Immature natural killer cell (primary cell): ENCODE measurements around the gene MED12L. TPM values are rescaled to one million over a fixed set of nuclear protein-coding genes. Genes with fewer than 3 reads are reported as not detected.

Source experiments
- DNase-seq, 3 donors: peaks; one replicate each; pipeline ENCODE4 v3.0.0; 2022; ENCODE audit warnings: mixed read lengths in 1 of 3
- H3K27ac Mint-ChIP-seq, 6 donors: one replicate each; pipeline ENCODE4 v1.8.0; 2020; ENCODE audit warnings: mixed read lengths in 6 of 6, mild to moderate bottlenecking in 5 of 6, inconsistent platforms in 4 of 6, moderate library complexity in 3 of 6
- H3K27me3 Mint-ChIP-seq, 3 donors: one replicate each; pipeline ENCODE4 v1.8.0; 2020 to 2021; ENCODE audit warnings: low read depth in 3 of 3, mild to moderate bottlenecking in 3 of 3, mixed read lengths in 3 of 3, moderate library complexity in 3 of 3, inconsistent platforms in 1 of 3
- H3K36me3 Mint-ChIP-seq, 3 donors: one replicate each; pipeline ENCODE4 v1.8.0; 2020; ENCODE audit warnings: mixed read lengths in 3 of 3, inconsistent platforms in 2 of 3, mild to moderate bottlenecking in 2 of 3
- H3K4me1 Mint-ChIP-seq, 2 donors: one replicate each; pipeline ENCODE4 v1.8.0; 2020; ENCODE audit warnings: inconsistent platforms in 2 of 2, mild to moderate bottlenecking in 2 of 2, mixed read lengths in 2 of 2, moderate library complexity in 1 of 2
- H3K4me3 Mint-ChIP-seq, 5 donors: one replicate each; pipeline ENCODE4 v1.8.0; 2020; ENCODE audit warnings: mild to moderate bottlenecking in 5 of 5, mixed read lengths in 5 of 5, inconsistent platforms in 3 of 5, moderate library complexity in 3 of 5
- H3K9me3 Mint-ChIP-seq, 6 donors: one replicate each; pipeline ENCODE4 v1.8.0; 2020; ENCODE audit warnings: mild to moderate bottlenecking in 6 of 6, mixed read lengths in 6 of 6, inconsistent platforms in 4 of 6, moderate library complexity in 3 of 6
- polyA plus RNA-seq, 3 donors: library from polyadenylated mRNA; unstranded; fragments of 300-500 nt; fragmentation: Illumina TruSeq; gene quantifications; one replicate each; pipeline ENCODE4 v1.2.3, GENCODE V29; 2021

Gene MED12L
- polyA plus RNA-seq, 3 donors from 2014 or later, result 0.18 TPM; not detected in 2

DNA sequence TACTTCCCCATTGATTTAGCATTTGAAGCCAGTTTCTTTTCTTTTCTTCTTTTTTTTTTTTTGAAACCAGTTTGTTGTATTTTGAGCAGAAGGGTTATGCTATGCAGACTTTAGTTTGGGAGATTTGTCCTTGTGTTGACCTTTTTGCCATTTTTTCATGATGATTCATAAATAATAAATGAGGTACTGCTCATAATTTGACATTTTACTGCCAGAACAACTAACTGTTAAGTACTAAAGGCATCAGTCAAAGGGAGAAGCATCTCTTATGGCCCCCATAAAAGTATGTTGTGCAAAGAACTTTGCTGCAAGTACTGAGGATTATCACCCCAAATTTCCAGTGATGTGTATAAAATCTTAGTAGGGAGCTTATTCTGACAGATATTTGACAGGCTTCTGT is 232.8 kb downstream of the MED12L start:
- no peak for DNase-seq
- H3K4me1 Mint-ChIP-seq, result no peaks in the 10 kb centered on the region
- H3K27ac Mint-ChIP-seq, result no peak overlapping the region
- no peaks in the 10 kb centered on the region for H3K36me3 Mint-ChIP-seq
- no peak overlapping the region for H3K4me3 Mint-ChIP-seq
- peaks cover 0 to 1% (median 0%) of the 10 kb centered on the region in 3 donors for H3K27me3 Mint-ChIP-seq
- H3K9me3 Mint-ChIP-seq, result no peaks in the 10 kb centered on the region

- no peaks in the 10 kb centered on the region for H3K4me1 Mint-ChIP-seq
- no peak for DNase-seq
- no peak overlapping the region for H3K4me3 Mint-ChIP-seq
- peaks cover 0 to 3% (median 0%) of the 10 kb centered on the region in 3 donors for H3K27me3 Mint-ChIP-seq
- H3K9me3 Mint-ChIP-seq, result no peaks in the 10 kb centered on the region
- H3K36me3 Mint-ChIP-seq, result no peaks in the 10 kb centered on the region
- H3K27ac Mint-ChIP-seq, result no peak overlapping the region
These were observed 233.5 kb downstream of the MED12L start for GRCh38 chr3:151318991-151319390.

DNA sequence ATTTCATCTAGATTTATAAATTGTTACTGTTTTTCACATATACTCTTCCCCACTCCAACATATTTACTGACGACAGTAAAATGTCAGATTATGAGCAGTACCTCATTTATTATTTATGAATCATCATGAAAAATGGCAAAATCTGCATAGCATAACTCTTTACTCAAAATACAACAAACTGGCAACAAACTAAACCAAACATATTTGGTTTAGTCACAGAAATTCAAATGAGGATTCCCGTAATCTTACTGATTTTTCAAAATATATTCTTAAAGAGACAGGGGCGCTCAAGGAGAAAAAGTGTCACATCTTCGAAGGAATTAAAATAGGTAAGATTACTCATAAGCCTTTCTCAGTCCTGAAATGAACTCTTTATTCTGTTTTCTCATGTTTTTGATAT is 234.2 kb downstream of the MED12L start:
- no peak for DNase-seq
- Mint-ChIP-seq H3K27me3 (peaks cover 0 to 3% (median 0%) of the 10 kb centered on the region in 3 donors), H3K36me3 (no peaks in the 10 kb centered on the region), H3K27ac (no peak overlapping the region), H3K4me1 (no peaks in the 10 kb centered on the region), H3K9me3 (no peaks in the 10 kb centered on the region), H3K4me3 (no peak overlapping the region)

GRCh38 chr3:151320131-151320530 is 234.7 kb downstream of the MED12L start:
- no peak for DNase-seq
- Mint-ChIP-seq H3K27me3 (peaks cover 0 to 3% (median under 1%) of the 10 kb centered on the region in 3 donors), H3K36me3 (no peaks in the 10 kb centered on the region), H3K27ac (no peak overlapping the region), H3K4me3 (no peak overlapping the region), H3K4me1 (no peaks in the 10 kb centered on the region), H3K9me3 (no peaks in the 10 kb centered on the region)

DNA sequence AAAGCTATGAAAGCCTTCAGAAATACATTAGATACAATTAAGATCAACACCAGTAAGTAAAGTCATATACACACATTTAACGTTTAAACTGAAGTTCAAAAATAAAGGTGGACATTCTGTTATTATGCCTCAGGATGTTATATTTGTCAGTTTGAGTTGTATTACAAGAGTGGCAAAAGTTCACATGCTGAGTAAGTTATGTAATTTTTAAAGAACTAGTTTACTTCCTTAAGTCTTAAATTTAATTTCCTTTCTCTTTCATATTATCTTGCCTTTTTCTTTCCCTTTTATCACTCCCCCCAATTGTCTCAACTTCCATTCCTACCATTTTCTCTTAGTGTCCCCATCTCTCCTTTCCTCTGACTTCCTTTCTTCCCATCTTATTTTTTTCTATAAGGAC is 236.1 kb downstream of the MED12L start:
- Mint-ChIP-seq H3K9me3 (no peaks in the 10 kb centered on the region), H3K36me3 (no peaks in the 10 kb centered on the region), H3K4me1 (no peaks in the 10 kb centered on the region), H3K27me3 (peaks cover 0 to 5% (median 2%) of the 10 kb centered on the region in 3 donors), H3K27ac (no peak overlapping the region), H3K4me3 (no peak overlapping the region)
- no peak for DNase-seq

GRCh38 chr3:151322511-151322910 is 237.0 kb downstream of the MED12L start:
- H3K36me3 Mint-ChIP-seq, result no peaks in the 10 kb centered on the region
- H3K4me1 Mint-ChIP-seq, result peaks cover 2 to 4% of the 10 kb centered on the region in 2 donors
- H3K27me3 Mint-ChIP-seq, result peaks cover 0 to 5% (median 2%) of the 10 kb centered on the region in 3 donors
- DNase-seq, result no peak
- H3K4me3 Mint-ChIP-seq, result no peak overlapping the region
- no peak overlapping the region for H3K27ac Mint-ChIP-seq
- no peaks in the 10 kb centered on the region for H3K9me3 Mint-ChIP-seq

DNA sequence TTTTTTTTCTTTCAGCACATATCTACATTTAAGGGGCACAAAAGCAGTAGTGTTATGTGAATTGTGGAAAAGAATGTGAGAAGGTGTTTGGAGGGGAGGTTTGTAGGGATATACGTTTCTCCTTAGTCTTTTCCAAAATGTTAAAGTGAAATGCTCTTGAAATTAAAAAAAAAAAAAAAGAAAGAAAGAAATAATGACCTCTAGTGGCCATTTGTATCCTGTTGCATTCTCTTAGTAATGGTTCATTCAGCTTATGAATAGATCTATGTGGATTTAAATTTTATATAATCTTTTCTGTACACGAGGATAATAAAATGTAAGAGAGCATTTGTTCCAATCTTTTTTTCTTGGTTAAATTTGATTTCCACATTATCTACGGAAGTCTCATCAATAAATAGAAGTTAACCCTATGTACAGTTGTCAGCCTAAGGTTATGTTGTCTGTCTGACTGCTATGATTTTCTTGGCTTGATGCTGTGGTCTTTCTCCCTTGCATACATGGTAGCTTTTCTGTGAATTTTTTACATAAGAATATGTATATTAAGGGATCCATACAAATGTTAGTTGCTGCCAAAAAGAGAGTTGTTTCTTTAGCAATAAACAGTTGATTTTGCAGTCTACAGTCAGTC is 242.2 kb downstream of the MED12L start:
- H3K27ac Mint-ChIP-seq, result peak overlapping the region in 3 of 6 donors; percentile 69 to 79 (median 78)
- H3K9me3 Mint-ChIP-seq, result no peaks in the 10 kb centered on the region
- peak in 2 of 3 donors; percentile 8 to 10 for DNase-seq
- H3K4me1 Mint-ChIP-seq, result peaks cover 16 to 28% of the 10 kb centered on the region in 2 donors
- peak overlapping the region in 3 of 5 donors; percentile 36 to 64 (median 64) for H3K4me3 Mint-ChIP-seq
- no peaks in the 10 kb centered on the region for H3K36me3 Mint-ChIP-seq
- H3K27me3 Mint-ChIP-seq, result peaks cover 2 to 5% (median 2%) of the 10 kb centered on the region in 3 donors

GRCh38 chr3:151328298-151328995 is 243.0 kb downstream of the MED12L start:
- Mint-ChIP-seq H3K36me3 (no peaks in the 10 kb centered on the region), H3K27me3 (peaks cover 2 to 5% (median 2%) of the 10 kb centered on the region in 3 donors), H3K9me3 (no peaks in the 10 kb centered on the region), H3K4me1 (peaks cover 19 to 34% of the 10 kb centered on the region in 2 donors), H3K27ac (peak overlapping the region; percentile 64 to 79 (median 74)), H3K4me3 (peak overlapping the region; percentile 36 to 80 (median 64))
- DNase-seq, result peak; percentile 68 to 73 (median 69)

DNA sequence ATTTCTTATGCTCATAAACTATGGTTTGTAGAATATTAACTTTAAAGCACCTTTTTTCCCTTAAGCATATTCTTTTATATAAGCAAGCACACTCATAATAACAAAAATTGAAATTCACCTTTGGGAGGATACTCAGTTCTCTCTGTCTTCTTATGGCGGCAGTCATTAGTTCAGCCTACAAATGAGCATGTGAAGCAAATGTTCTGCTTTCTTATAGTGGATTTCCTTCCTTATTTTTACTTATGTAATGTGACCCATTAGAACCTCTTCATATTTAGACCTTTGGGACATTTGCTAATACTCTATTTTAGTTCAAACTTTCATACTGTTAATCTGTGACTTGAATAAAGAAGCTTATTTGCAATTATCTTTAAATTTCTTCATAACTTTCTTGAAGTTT is 243.9 kb downstream of the MED12L start, which contains the start of gene P2RY13:
TSS of gene P2RY13 (minus strand) at position 187 of the 400 bp plus-strand sequence. CDS start at position 166, 21 bp downstream.
- Mint-ChIP-seq H3K36me3 (no peaks in the 10 kb centered on the region), H3K4me1 (peaks cover 19 to 34% of the 10 kb centered on the region in 2 donors), H3K9me3 (no peaks in the 10 kb centered on the region), H3K4me3 (peak within 1 kb of the TSS; percentile 36 to 80 (median 64)), H3K27ac (peak within 1 kb of the TSS; percentile 64 to 79 (median 74)), H3K27me3 (peaks cover 0 to 5% (median 2%) of the 10 kb centered on the region in 3 donors)
- no peak for DNase-seq

GRCh38 chr3:151330379-151330778 is 244.9 kb downstream of the MED12L start:
- Mint-ChIP-seq H3K27ac (peak overlapping the region in 1 of 6 donors; percentile 78), H3K4me3 (no peak overlapping the region), H3K9me3 (no peaks in the 10 kb centered on the region), H3K36me3 (no peaks in the 10 kb centered on the region), H3K4me1 (peaks cover 19 to 34% of the 10 kb centered on the region in 2 donors), H3K27me3 (peaks cover 0 to 6% (median 2%) of the 10 kb centered on the region in 3 donors)
- DNase-seq, result no peak

DNA sequence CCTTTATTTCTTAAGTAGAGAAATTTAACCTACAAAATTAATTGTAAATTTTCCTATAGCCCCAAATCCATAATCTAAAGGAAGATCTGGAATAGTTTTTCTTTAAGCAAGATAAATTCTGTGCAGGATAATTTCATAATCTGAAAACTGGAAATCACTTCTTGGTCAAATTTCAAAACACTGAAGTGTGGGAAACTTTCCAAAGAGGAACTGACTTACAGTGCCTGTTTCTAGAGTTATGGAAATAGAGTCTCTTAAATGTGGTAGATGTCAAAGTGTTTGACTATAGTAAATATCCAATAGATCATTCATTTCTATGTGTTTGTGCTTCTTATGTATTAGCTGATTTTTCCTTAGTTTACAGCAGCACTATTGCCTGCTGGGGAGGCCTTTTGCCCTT is 245.4 kb downstream of the MED12L start:
- no peak overlapping the region for H3K27ac Mint-ChIP-seq
- no peaks in the 10 kb centered on the region for H3K36me3 Mint-ChIP-seq
- DNase-seq, result no peak
- H3K4me1 Mint-ChIP-seq, result peaks cover 19 to 34% of the 10 kb centered on the region in 2 donors
- H3K4me3 Mint-ChIP-seq, result no peak overlapping the region
- peaks cover 0 to 4% (median 2%) of the 10 kb centered on the region in 3 donors for H3K27me3 Mint-ChIP-seq
- no peaks in the 10 kb centered on the region for H3K9me3 Mint-ChIP-seq

DNA sequence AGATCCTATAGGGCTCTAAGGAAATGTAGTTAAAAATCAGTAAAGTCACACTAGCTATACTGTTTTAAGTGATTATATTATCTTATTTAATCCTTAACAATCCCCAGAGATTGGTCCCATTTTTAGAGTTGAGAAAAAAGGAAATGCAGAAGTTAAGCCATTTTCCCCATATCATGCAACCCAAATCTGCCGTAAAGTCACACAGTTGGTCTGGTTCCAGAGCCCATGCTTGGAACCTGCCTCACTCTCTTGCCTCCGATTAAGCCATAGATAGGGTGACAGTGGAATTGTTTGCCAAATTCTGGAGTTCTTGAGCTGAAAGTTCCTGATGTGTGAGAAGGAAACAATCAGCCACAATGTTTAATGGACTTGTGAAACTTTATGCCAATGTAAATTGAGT is 246.2 kb downstream of the MED12L start:
- H3K9me3 Mint-ChIP-seq, result no peaks in the 10 kb centered on the region
- peaks cover 0 to 4% (median 2%) of the 10 kb centered on the region in 3 donors for H3K27me3 Mint-ChIP-seq
- H3K27ac Mint-ChIP-seq, result peak overlapping the region in 1 of 6 donors; percentile 66
- H3K36me3 Mint-ChIP-seq, result no peaks in the 10 kb centered on the region
- peaks cover 19 to 34% of the 10 kb centered on the region in 2 donors for H3K4me1 Mint-ChIP-seq
- H3K4me3 Mint-ChIP-seq, result no peak overlapping the region
- DNase-seq, result no peak

DNA sequence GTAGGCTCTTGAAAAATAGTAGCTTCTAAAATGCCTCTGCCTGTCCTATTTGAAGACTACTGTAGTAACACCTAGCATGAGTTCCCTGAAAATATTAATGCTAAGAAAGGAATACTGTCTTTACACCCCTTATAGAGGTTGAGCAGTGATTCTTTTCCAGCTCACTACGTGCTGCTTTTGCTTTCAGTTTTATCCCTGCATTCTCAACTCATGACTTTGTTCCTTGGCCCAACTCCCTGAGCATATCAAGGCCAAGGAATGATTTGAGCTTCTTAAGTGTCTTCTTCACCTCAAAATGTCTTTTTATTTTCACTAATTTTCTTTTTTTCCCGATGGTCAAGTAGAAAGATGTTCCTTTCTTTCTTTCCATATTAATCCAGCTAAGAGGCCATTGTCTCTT is 260.4 kb downstream of the MED12L start:
- Mint-ChIP-seq H3K4me1 (peaks cover 20 to 31% of the 10 kb centered on the region in 2 donors), H3K4me3 (peak overlapping the region; percentile 0 to 60 (median 55)), H3K36me3 (no peaks in the 10 kb centered on the region), H3K27ac (peak overlapping the region in 3 of 6 donors; percentile 56 to 67 (median 67)), H3K9me3 (no peaks in the 10 kb centered on the region), H3K27me3 (peaks cover 2 to 9% (median 6%) of the 10 kb centered on the region in 3 donors)
- DNase-seq, result peak in 1 of 3 donors; percentile 8

DNA sequence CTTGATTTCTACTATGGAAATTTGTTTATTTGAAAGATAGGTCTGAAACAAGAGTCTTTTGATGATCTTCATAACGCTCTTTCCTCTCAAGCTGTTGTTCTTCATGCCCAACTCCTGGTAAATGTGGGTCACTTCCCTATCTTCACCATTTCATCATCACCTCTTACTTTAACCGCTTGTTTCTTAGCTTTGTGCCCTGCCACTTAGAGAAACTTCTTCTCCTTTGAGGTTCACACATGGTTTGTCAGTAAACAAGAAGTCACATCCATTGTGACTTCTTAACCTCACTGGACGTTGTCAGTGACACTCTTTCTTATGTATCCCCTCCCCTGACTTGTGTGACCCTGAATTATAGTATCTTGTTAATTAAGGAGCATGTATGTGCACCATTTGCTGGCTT is 260.8 kb downstream of the MED12L start:
- H3K27ac Mint-ChIP-seq, result peak overlapping the region in 5 of 6 donors; percentile 30 to 67 (median 61)
- DNase-seq, result peak; percentile 19 to 44 (median 34)
- H3K4me3 Mint-ChIP-seq, result peak overlapping the region; percentile 0 to 60 (median 55)
- peaks cover 2 to 9% (median 6%) of the 10 kb centered on the region in 3 donors for H3K27me3 Mint-ChIP-seq
- no peaks in the 10 kb centered on the region for H3K9me3 Mint-ChIP-seq
- peaks cover 20 to 31% of the 10 kb centered on the region in 2 donors for H3K4me1 Mint-ChIP-seq
- H3K36me3 Mint-ChIP-seq, result no peaks in the 10 kb centered on the region
